GM19397 (cell line): ENCODE measurements around the gene NFX1.

Experiments
- ATAC-seq: cut with Tn5 transposase; IDR thresholded peaks from one replicate; pipeline ENCODE4 v1.9.1; 2021; ENCODE audit warnings: mild to moderate bottlenecking, moderate library complexity; ENCODE audit not compliant: unreplicated experiment

Gene NFX1

DNA sequence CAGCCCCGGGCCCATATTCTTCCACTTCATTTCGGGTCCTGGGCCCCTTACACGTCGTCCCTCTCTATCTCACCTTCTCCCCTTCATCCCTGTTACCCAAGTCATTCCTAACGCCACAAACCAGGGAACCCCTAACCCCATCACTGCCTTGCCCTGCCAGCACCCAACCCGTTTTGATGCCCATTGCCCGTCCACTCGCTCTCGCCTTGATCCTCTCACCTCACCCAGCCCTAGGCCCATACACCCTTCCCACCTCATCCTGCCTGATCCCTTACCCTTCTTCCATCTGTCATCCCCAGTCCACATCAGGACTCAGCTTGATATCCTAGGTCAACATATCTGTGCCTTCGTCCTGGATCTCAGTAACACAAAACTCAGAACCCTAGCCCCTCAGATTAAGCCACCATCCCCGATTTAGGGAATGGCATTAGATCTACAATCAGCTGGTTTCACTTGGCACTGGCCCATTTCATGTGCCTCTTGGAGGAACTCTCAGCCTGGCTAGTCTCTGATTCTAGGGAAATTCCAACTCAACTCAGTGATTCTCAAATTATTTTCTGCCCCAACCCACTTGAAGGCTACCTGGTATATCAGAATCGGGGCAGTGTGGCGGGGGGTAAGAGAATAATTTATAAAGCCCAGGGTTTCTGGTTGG lies 25.0 kb upstream of the NFX1 start:
- no peak for ATAC-seq

DNA sequence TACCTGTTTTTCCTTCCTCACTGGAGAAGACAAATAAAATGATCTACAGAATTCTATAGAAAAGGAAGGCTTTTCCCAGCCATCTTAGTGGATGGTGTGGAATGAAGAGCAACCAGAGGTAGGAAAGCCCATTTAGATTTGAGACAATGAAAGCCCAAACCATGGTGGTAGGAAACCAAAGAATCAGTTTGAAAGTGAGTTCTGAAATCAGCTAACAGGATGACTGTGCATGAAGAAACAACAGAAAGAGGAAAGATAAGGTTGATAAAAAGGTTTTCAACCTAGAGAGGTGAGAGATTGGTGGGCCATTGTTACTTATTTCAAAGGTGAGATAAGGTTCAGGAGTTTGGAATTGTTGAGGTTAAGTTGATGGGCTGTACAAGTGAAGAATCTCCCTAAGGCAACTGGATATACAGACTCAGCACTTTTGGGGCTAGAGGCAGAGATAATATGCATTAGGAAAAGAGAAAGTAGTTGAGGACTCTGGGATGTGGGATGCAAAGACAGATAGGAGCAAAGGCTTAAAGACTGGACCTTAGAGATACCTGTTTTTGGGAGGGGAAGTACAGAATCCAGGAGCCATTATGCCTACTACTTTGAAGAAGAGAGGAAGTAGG lies 23.1 kb upstream of the NFX1 start:
- ATAC-seq, result no peak

GRCh38 chr9:33270146-33270545 lies 20.2 kb upstream of the NFX1 start:
- no peak for ATAC-seq

- no peak for ATAC-seq
Measured at GRCh38 chr9:33272061-33272460, 18.3 kb upstream of the NFX1 start.

- no peak for ATAC-seq
Measured at GRCh38 chr9:33273266-33273971, 16.9 kb upstream of the NFX1 start.

- ATAC-seq, result no peak
Measured at GRCh38 chr9:33273972-33274328, 16.4 kb upstream of the NFX1 start.

DNA sequence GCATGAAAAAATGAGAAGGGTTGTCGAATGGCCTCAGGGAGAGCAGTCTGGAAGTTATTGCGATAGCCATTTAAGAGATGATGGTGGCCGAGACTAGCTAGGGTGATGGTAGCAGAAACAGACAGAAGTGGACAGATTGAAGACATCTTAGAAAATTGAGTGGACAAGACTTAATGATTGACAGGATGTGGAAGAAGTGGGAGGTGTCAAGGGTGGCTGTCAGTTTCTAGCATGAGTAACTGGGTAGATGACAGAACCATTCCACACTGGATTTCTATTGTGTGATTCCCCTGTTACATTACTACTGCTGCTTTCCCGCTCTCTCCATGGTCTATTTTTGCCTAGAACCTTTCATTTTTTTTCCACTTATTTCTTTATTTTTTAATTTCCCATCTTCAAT lies 12.8 kb upstream of the NFX1 start:
- ATAC-seq, result no peak

DNA sequence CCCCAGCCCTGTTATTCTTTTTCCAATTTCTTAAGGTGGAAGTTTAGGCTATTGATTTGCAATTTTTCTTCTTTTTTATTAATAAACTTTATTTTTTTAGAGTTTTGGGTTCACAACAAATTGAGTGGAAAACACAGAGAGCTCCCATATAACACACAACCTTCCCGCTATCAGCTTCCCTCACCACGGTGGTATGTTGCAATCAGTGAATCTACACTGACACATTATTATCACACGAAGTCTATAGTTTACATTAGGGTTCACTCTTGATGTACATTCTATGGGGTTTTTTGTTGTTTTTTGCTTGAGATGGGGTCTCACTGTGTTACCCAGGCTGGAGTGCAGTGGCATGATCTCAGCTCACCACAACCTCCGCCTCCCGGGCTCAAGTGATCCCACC lies 4.8 kb upstream of the NFX1 start:
- no peak for ATAC-seq

DNA sequence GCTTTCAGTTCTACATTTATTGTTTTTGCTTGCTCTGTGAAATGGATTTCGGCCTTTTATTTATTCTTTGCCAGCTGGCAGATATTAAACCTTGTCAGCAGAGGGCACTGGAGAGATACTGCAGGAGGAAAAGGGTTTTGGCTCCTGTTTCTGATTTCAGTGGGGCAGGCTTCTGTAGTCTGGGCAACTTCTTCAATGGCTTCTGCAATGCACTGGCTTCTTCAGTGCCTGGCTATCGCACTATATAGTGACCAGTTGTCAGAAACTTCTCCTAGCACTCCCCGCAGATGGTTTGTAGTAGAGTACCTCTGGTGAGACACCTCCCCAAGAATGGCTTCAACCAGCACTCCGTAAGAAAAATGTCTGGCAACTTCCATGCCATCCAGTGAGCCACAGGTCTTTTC lies 3.2 kb upstream of the NFX1 start:
- no peak for ATAC-seq

GRCh38 chr9:33288235-33288634 lies 2.1 kb upstream of the NFX1 start:
- no peak for ATAC-seq

DNA sequence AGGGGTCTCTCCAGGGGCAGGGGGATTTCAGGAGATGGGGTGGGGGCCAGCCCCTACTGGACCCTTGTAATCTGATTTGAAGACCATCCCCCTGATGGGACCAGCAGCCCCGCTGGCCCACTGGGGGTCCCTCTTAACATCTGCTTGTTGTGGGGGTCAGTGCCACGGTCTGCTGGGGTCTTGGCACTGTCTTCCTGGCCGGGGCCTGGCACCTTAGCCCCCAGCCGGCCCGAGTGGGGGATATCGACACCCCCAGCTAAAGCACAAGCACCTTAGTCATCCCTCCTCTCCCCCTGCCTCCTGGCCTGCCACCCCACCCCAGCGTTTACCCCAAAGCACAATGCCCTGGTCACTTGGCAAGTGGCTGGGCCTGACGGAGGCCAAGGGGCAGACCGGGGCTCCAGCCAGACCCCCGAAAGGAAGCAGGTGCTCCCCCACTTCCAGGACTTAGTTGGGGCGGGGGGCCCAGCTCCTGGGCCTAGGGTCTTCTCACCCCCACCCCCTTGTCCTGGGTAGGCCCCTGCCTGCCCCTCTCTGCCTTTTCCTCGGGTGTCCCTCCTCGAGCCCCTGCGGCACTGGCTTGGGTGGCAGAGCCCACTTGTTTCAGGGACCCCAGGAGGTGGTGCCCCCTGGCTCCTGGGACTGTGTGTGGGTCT lies 1.4 kb upstream of the NFX1 start:
- ATAC-seq, result no peak

DNA sequence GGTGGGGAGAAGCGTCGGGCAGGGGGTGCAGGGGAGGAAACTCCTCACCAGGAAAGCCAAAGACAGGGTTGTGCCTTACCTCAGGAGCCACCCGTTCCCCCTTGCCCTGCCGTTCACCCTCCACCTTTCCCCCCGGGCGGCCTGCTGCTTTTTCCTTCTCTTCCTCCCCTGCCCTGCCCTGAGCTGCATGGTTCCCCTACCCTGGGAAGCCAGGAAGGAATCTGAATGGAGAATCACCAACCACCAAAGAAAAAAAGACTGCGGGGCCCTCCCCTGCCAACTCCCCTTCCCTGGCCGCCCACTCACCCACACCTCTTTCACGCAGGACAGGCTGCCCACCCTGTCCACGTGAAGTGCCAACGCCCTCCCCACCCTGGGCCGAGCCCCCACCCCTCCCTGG lies 820 bp upstream of the NFX1 start:
- no peak for ATAC-seq

DNA sequence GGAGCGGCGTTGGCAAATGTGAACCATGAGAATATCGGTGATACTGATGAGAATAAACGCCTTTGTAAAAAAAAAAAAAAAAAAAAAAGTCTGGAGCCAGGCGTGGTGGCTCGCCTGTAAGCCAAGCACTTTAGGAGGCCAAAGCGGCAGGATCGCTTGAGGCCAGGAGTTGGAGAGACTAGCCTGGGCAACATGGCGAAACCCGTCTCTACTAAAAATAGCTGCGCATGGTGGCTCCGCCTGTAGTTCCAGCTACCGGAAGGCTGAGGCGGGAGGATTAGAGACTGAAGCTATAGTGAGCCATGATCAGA lies 425 bp upstream of the NFX1 start:
- ATAC-seq, result no peak

- ATAC-seq, result no peak
Measured at GRCh38 chr9:33291031-33291397, 698 bp downstream of the NFX1 start.

GRCh38 chr9:33291901-33292300 lies 1.6 kb downstream of the NFX1 start:
- ATAC-seq, result no peak

DNA sequence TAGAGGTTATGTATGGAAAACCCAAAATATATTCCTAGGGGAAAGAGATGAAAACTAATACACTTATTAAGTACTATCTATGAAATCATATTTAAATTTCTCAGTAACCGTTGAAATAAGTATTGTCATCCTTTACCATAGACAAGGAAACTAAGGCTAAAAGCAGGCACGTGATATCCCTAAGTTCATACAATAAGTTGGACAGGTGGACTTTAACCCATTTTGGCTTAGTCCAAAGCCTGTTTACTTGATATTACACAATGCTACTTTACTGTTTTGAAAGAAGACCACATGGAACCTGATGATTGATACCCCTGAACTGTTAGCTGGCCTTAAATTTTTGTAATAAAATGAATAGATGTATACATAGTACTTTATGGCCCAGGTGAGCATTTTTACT lies 3.5 kb downstream of the NFX1 start:
- ATAC-seq, result no peak

DNA sequence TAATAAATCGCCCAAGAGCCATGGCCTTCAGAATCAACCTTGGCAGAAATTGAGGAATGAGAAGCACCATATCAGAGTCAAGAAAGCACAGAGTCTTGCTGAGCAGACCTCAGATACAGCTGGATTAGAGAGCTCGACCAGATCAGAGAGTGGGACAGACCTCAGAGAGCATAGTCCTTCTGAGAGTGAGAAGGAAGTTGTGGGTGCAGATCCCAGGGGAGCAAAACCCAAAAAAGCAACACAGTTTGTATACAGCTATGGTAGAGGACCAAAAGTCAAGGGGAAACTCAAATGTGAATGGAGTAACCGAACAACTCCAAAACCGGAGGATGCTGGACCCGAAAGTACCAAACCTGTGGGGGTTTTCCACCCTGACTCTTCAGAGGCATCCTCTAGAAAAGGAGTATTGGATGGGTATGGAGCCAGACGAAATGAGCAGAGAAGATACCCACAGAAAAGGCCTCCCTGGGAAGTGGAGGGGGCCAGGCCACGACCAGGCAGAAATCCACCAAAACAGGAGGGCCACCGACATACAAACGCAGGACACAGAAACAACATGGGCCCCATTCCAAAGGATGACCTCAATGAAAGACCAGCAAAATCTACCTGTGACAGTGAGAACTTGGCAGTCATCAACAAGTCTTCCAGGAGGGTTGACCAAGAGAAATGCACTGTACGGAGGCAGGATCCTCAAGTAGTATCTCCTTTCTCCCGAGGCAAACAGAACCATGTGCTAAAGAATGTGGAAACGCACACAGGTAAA lies 4.5 kb downstream of the NFX1 start:
- no peak for ATAC-seq

DNA sequence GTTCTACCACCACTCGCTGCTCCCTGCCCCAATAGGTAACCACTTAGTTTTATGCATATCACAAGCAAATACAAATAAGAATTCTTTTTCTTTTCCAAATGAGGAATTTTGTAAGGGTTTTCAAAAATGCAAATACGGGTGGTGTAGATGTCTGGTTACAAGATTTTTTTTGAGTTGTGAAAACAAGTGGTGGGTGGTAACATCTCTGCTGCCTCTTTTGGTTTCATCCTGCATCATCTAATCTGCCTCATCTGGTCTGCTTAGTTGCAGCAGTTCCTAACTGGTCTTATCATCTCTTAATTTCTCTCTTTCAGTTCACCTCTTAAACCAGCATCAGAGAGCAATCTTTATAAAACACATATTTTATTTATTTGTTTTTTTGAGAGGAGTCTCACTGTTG lies 5.3 kb downstream of the NFX1 start:
- ATAC-seq, result peak; percentile 27

GRCh38 chr9:33297432-33297831 lies 7.1 kb downstream of the NFX1 start:
- peak; percentile 92 for ATAC-seq

DNA sequence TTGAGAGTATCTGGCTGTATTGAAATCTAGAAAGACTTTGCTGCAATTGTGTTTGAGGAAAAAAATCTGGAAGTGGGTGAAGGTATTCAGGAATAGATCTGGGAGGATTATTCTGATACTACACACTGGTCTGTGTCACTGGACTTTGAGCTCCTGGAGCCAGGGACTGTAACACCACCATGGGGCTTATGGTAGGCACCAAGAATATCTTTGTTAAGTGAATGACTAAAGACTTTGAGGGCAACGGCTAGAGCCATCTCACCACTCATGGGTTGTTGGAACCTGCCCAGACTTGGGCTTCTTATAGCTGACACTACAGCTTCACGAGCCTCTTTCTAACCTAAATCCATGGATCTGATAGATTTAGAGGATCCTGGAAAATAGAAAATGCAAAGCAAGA lies 10.2 kb downstream of the NFX1 start:
- no peak for ATAC-seq

GRCh38 chr9:33304362-33304761 lies 14.0 kb downstream of the NFX1 start:
- ATAC-seq, result no peak

- ATAC-seq, result no peak
Measured at GRCh38 chr9:33306037-33306436, 15.7 kb downstream of the NFX1 start.
